ENCODE measurements around the gene IQGAP1.
"Not testable (repeated sequence)": the region's sequence is repeated elsewhere in the genome, so short reads cannot be mapped to it uniquely, and the experiment has no call there.

Gene IQGAP1

GRCh38 chr15:90489944-90490343, 101.9 kb downstream of the IQGAP1 start:
- DNase-seq = no peak

- no peak for DNase-seq
Measured at GRCh38 chr15:90493647-90494046, 105.6 kb downstream of the IQGAP1 start.

DNA sequence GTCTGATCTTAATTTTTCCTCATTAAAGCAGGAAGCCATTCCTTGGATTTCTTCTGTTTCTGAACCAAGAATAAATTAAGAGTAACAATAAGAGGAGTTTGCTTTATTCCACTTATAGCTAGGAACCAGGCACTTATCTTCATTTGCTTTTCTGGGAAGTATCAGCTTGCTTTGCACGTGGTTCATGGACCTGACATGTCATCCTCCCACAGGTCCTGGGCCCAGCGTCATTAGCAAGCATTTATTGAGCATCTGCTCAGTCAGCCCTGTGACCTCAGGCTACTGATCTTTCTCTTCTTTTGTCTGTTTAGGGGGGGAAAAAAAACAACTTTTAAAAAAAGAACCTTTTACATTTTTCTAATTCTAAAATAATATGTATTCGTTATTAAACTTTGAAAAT, 107.0 kb downstream of the IQGAP1 start:
- DNase-seq = no peak

GRCh38 chr15:90496791-90497190, 108.7 kb downstream of the IQGAP1 start:
- DNase-seq = no peak

- DNase-seq = no peak
Measured at GRCh38 chr15:90497376-90497775, 109.3 kb downstream of the IQGAP1 start.

- DNase-seq = no peak
Measured at GRCh38 chr15:90497912-90498311, 109.9 kb downstream of the IQGAP1 start.

DNA sequence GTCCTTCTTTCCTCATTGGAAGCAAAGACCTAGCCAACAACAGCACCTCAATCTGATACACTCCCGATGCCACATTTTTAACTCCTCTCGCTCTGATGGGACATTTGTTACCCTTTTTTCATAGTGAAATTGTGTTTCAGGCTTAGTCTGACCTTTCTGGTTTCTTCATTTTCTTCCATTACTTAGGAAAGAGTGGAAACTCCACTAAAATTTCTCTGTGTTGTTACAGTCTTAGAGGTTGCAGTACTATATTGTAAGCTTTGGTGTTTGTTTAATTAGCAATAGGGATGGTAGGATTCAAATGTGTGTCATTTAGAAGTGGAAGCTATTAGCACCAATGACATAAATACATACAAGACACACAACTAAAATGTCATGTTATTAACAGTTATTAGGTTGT, 112.1 kb downstream of the IQGAP1 start:
- DNase-seq = no peak

DNA sequence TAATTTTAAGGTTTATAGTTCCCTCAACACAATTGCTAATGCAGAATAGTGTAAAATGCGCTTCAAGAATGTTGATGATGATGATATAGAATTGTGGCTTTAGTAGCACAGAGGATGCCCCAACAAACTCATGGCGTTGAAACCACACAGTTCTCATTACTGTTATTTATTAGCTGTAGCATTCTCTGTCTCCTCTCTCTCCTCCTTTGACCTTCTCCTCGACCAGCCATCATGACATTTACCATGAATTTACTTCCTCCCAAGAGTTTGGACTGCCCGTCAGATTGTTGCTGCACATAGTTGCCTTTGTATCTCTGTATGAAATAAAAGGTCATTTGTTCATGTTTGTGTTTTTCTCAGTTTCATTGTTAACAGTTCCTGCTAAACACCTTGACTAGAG, 113.9 kb downstream of the IQGAP1 start:
- no peak for DNase-seq

GRCh38 chr15:90510781-90511180, 122.7 kb downstream of the IQGAP1 start:
- not testable (repeated sequence) for DNase-seq

DNA sequence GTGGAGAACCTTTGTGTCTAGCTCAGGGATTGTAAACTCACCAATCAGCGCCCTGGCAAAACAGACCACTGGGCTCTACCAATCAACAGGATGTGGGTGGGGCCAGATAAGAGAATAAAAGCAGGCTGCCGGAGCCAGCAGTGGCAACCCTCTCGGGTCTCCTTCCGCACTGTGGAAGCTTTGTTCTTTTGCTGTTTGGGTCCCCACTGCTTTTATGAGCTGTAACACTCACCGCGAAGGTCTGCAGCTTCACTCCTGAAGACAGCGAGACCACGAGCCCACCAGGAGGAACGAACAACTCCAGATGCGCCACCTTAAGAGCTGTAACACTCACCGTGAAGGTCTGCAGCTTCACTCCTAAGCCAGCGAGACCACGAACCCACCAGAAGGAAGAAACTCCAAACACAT, 123.2 kb downstream of the IQGAP1 start:
- not testable (repeated sequence) for DNase-seq

DNA sequence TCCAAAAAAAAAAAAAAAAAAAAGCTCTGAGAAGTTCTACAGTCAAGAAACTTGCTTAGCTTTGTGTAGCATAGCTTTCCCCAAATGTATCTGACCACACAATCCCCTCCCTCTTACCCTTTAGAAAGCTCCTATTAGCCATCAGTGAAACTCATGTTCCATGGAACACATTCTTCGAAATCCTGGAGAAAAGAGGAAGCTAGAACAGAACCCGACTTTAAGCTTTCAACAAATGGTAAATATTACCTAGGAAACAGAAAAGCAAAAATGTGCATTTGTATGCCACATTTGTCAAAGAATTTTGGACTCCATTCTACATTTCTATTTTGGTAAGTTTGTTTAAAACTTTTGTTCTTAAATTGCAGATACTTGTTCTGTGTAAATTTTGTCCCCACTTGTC, 124.2 kb downstream of the IQGAP1 start:
- DNase-seq = no peak

GRCh38 chr15:90512981-90513380, 124.9 kb downstream of the IQGAP1 start:
- no peak for DNase-seq

DNA sequence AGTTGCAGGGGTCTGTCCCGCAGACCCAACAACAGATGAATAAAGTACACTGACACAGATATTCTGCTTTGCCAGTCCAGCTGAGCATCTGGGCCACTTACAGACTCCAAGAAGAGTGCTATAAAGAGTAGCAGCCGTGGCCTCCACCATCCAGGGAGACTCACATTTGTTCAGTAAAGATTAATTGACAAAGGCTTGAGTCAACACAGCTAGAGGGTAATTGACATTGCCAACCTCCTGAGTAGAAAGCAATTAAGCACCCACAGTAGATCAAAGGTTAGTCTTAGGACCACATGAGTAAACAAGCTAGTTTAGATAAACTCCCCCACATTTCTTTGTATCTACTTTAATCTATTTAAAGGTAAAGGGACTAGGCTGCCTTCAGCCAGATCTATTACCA, 125.4 kb downstream of the IQGAP1 start:
- DNase-seq = no peak

- DNase-seq = not testable (repeated sequence)
Measured at GRCh38 chr15:90513893-90514292, 125.9 kb downstream of the IQGAP1 start.

GRCh38 chr15:90519688-90520087, 131.6 kb downstream of the IQGAP1 start:
- no peak for DNase-seq

DNA sequence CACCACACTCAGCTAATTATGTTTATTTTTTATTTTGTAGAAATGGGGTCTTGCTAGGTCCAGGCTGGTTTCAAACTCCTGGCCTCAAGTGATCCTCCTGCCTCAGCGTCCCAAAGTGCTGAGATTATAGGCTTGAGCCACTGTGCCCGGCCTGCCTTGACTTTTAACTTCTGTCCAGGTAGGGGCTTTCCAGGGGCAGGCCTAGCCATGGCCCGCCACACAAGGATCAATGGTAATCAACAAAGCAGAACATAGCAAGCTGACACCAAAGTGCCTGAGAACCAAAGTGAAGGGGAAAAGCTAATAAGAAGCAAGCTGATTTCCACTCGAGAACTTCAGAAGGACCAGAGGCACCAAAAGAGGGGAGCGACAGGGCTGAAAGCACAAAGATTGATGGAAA, 132.3 kb downstream of the IQGAP1 start:
- no peak for DNase-seq

DNA sequence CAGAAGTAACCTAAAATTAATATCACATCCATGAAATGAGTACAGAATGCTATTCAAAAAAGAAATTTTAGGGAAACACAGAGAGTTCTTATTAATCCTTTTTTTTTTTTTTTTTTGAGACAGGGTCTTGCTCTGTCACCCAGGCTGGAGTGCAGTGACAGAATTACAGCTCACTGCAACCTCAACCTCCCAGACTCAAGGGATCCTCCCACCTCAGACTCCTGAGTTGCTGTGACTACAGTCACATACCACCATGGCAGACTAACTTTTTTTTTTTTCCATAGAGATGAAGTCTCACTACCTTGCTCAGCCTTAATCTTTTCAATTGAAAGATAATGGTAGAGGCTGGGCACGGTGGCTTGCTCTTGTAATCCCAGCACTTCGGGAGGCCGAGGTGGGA, 135.3 kb downstream of the IQGAP1 start:
- DNase-seq = no peak

- DNase-seq = not testable (repeated sequence)
Measured at GRCh38 chr15:90524018-90524803, 136.2 kb downstream of the IQGAP1 start.

- no peak for DNase-seq
Measured at GRCh38 chr15:90529011-90529370, 140.9 kb downstream of the IQGAP1 start.

GRCh38 chr15:90529371-90530249, 141.6 kb downstream of the IQGAP1 start, which contains the start of gene CRTC3:
Gene CRTC3, plus strand, starts transcription at chr15:90529923. Its CDS starts 149 bp downstream, at chr15:90530072.
- DNase-seq = peak; percentile 54

GRCh38 chr15:90530250-90531051, 142.4 kb downstream of the IQGAP1 start:
- peak; percentile 34 for DNase-seq

- DNase-seq = no peak
Measured at GRCh38 chr15:90531147-90531546, 143.1 kb downstream of the IQGAP1 start.

DNA sequence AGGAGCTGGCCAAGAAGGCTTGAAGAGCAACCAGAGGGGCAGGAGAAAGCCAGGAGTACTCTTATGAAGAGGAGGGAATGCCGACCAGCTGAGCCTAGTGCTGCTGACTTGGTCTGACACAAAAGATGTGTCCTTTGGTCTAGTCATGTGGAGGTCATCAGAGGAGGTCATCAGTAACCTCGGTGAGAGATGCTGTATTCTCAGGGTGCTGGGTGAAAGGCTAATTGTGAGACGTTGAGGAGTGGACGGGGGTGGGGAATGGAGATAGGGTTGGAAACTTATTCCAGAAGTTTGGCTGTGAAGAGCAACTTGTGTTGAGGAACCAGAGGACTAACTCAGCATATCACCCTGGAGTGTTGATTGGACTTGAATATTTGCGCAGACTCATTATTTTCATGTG, 147.2 kb downstream of the IQGAP1 start:
- DNase-seq = no peak
